Stomach (tissue), 4 donors: Measurements from ENCODE around the gene LRRC9.

Experiments used
- CTCF ChIP-seq, 7 experiments: fragments of 450-650 bp in 4 of 7; fragments of 200-600 bp in 3 of 7; sonication (generic) in 3 of 7; IDR thresholded peaks; one replicate each; pipeline ENCODE4 v1.5.1; 2016 to 2019; ENCODE audit warnings: antibody characterized with exemption in 7 of 7, control low read depth in 2 of 7, mild to moderate bottlenecking in 1 of 7
- EP300 ChIP-seq: sonication (generic); formaldehyde crosslinking; IDR thresholded peaks from one replicate; pipeline ENCODE4 v1.6.1; 2017; ENCODE audit warnings: antibody characterized with exemption
- POLR2AphosphoS5 ChIP-seq, 3 donors: sonication (generic); formaldehyde crosslinking; IDR thresholded peaks; one replicate each; pipeline ENCODE4 v1.6.1; 2016; ENCODE audit warnings: antibody characterized with exemption in 3 of 3

- no peak for TF ChIP-seq CTCF (IDR thresholded peaks at IDR 0.05)
- no peak for TF ChIP-seq EP300
- no peak for TF ChIP-seq POLR2AphosphoS5 (IDR thresholded peaks at IDR 0.05)
Observed at GRCh38 chr14:59925797-59926196, 5.9 kb downstream of the LRRC9 start.
